Pancreas (tissue), 10 donors: ENCODE measurements around the gene IST1. TPM values are rescaled to one million over a fixed set of nuclear protein-coding genes. Genes with fewer than 3 reads are reported as not detected.
A peak's percentile ranks its signal among the peaks of the same experiment; 100 is the strongest.

Source experiments
- ATAC-seq, 4 donors: fragments of 200-7000 bp; cut with Tn5 transposase; one replicate each; pipeline versions ENCODE4 v1.8.0 to v1.9.1; 2020; ENCODE audit warnings: mild to moderate bottlenecking in 4 of 4, moderate library complexity in 4 of 4
- DNase-seq, 6 donors: peaks; one replicate each; pipeline ENCODE4 v3.0.0-alpha.2; 2020
- FAIRE-seq: peaks from 2 replicates; lab custom pipeline; 2012; peaks lifted over from hg19 to GRCh38; lab: Jason Lieb, UNC
- H3K27ac ChIP-seq, 4 donors: fragments of 200-600 bp; sonication (generic); 1 replicate in 3 of 4; 2 replicates in 1 of 4; pipeline versions ENCODE4 v1.5.0 to v1.8.0; 2020
- H3K27me3 ChIP-seq, 4 donors: fragments of 200-600 bp; one replicate each; pipeline ENCODE4 v1.8.0; 2021
- H3K36me3 ChIP-seq, 3 donors: fragments of 200-600 bp; sonication (generic) in 1 of 3; one replicate each; pipeline versions ENCODE4 v1.5.0 to v1.8.0; 2020 to 2021
- H3K4me1 ChIP-seq, 3 donors: fragments of 200-600 bp; one replicate each; pipeline ENCODE4 v1.8.0; 2021
- H3K4me3 ChIP-seq, 4 donors: fragments of 200-600 bp; sonication (generic) in 2 of 4; one replicate each; pipeline versions ENCODE4 v1.5.0 to v1.8.0; 2020 to 2021
- H3K9me3 ChIP-seq, 4 donors: fragments of 200-600 bp; one replicate each; pipeline ENCODE4 v1.8.0; 2021
- WGBS, 2 donors: extraction: QIAGEN DNeasy Blood & Tissue Kit; methylation state at CpG; one replicate each; pipeline ENCODE4 v1.1.7; 2013; 5-methylcytosine and 5-hydroxymethylcytosine counted together
- intact Hi-C, 3 donors: fragments of 100-400 bp; cut with DNase I; formaldehyde crosslinking; loops; one replicate each; pipeline versions ENCODE4 v1.11.1 to v1.14.2; 2022
- polyA plus RNA-seq, 2 donors: library from polyadenylated mRNA; stranded (reverse); fragments of 200-250 nt; gene quantifications; one replicate each; pipeline ENCODE4 v1.2.3, GENCODE V29; 2013
- total RNA-seq, 6 donors: library from RNA; stranded (reverse); fragmentation: NEBNext Ultra II Directional in 4 of 6; extraction: Animal tissue kit (Norgen Biotek cat#: 25700) in 4 of 6; gene quantifications; one replicate each; pipeline versions ENCODE4 v1.2.1 to v1.2.4, GENCODE V29; 2021 to 2023
- TF ChIP-seq, protein P1 (sequence below), 4 donors: fragments of 200-600 bp; sonication (generic) in 3 of 4; IDR thresholded peaks; one replicate each; pipeline versions ENCODE4 v1.5.0 to v1.8.0; 2021; ENCODE audit warnings: antibody characterized with exemption in 4 of 4
- donor health status: healthy with polysubstance abuse.
- donor health status: DM: no; HTN: no; CAD: no; lungs with moderate emphysema.
- donor health status: DM: no; HTN: no; CAD: no.
- donor health status: control.
- donor health status: control.
- donor health status: Bipolar disorder and iron deficiency.
- donor health status: DM: yes; HTN: yes; CAD: no.
- donor health status: DM: no; HTN: no; CAD: no.
- donor health status: DM: no; HTN: no; CAD: no.
- donor health status: DM: yes; HTN: yes; CAD: no.

The IST1 gene
- total and polyA plus RNA-seq, 8 donors, result 56.1 to 121 (median 69.4) TPM

DNA sequence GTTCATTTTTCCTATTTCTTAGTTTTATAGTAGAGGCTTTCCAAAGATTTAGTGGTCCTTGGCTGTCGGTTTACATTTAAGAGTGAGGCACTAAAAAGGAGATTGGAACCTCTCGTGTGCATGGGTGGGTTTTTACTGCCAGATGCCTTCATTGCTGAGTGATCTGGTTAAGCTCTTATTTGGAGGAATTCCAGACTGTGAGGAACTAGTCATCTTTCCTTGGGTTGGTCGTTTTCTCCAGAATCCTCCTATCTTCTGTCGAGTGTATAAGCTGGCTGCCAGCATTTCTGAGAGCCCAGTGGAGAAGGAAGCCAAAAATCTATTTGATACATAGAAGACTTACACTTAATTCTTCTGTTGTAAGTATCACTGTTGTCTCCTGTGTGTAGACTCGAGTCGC lies 22.6 kb downstream of the IST1 start:
- FAIRE-seq, result no peak
- intact Hi-C loops, result no loop called here
- no peak for ATAC-seq

GRCh38 chr16:71919035-71919434 lies 23.7 kb downstream of the IST1 start:
- no peak overlapping the region for H3K27ac ChIP-seq
- H3K27me3 ChIP-seq, result no peaks in the 10 kb centered on the region
- ATAC-seq (peak in 3 of 4 donors; percentile 24 to 74 (median 71)), FAIRE-seq (no peak), DNase-seq (no peak)
- H3K4me1 ChIP-seq, result peaks cover 0 to 11% (median 10%) of the 10 kb centered on the region in 3 donors
- TF ChIP-seq, protein P1, sequence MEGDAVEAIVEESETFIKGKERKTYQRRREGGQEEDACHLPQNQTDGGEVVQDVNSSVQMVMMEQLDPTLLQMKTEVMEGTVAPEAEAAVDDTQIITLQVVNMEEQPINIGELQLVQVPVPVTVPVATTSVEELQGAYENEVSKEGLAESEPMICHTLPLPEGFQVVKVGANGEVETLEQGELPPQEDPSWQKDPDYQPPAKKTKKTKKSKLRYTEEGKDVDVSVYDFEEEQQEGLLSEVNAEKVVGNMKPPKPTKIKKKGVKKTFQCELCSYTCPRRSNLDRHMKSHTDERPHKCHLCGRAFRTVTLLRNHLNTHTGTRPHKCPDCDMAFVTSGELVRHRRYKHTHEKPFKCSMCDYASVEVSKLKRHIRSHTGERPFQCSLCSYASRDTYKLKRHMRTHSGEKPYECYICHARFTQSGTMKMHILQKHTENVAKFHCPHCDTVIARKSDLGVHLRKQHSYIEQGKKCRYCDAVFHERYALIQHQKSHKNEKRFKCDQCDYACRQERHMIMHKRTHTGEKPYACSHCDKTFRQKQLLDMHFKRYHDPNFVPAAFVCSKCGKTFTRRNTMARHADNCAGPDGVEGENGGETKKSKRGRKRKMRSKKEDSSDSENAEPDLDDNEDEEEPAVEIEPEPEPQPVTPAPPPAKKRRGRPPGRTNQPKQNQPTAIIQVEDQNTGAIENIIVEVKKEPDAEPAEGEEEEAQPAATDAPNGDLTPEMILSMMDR (IDR thresholded peaks at IDR 0.05), result no peak
- H3K4me3 ChIP-seq, result no peak overlapping the region
- intact Hi-C loops, result no loop called here
- 66 to 74% methylated on average over 3 of the region's 3 CpGs for WGBS, 2 donors
- peaks cover 4 to 72% (median 43%) of the 10 kb centered on the region in 3 donors for H3K36me3 ChIP-seq
- H3K9me3 ChIP-seq, result no peaks in the 10 kb centered on the region

More for the DNA sequence above, 22.6 kb downstream of the IST1 start:
- peaks cover 4 to 61% (median 34%) of the 10 kb centered on the region in 3 donors for H3K36me3 ChIP-seq
- peaks cover 0 to 11% (median 10%) of the 10 kb centered on the region in 3 donors for H3K4me1 ChIP-seq
- H3K4me3 ChIP-seq, result no peak overlapping the region
- WGBS, 2 donors, result 83 to 89% methylated on average over 6 of the region's 6 CpGs
- H3K9me3 ChIP-seq, result no peaks in the 10 kb centered on the region
- no peaks in the 10 kb centered on the region for H3K27me3 ChIP-seq
- no peak overlapping the region for H3K27ac ChIP-seq
- no peak for DNase-seq
- TF ChIP-seq, protein P1 (IDR thresholded peaks at IDR 0.05), result no peak

DNA sequence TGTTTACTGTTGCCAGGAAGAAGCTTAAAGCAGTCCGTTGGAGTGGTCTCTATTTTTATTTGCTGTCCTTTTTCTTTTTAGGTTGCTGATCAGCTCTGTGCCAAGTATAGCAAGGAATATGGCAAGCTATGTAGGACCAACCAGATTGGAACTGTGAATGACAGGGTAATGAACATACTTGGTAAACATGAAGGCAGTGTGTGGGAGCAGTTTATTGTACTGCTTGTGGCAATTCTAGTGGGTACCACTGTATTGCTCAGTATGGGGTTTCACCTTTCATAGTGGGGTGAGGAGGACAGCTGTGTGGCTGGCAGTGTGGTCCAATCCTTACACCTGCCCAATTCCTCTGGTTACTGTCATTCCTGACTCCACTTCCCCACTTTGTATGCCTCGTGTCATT lies 25.3 kb downstream of the IST1 start:
- WGBS, 2 donors, result 78 to 87% methylated on average over 2 of the region's 2 CpGs
- peaks cover 4 to 84% (median 44%) of the 10 kb centered on the region in 3 donors for H3K36me3 ChIP-seq

GRCh38 chr16:71923941-71924690 lies 28.8 kb downstream of the IST1 start:
- peaks cover 0 to 5% (median 0%) of the 10 kb centered on the region in 3 donors for H3K4me1 ChIP-seq
- FAIRE-seq (no peak), DNase-seq (no peak), ATAC-seq (no peak)
- intact Hi-C loops, result no loop called here
- WGBS, 2 donors, result 93 to 95% methylated on average over 10 of the region's 10 CpGs
- no peak overlapping the region for H3K4me3 ChIP-seq
- H3K27ac ChIP-seq, result no peak overlapping the region
- H3K9me3 ChIP-seq, result no peaks in the 10 kb centered on the region
- H3K27me3 ChIP-seq, result no peaks in the 10 kb centered on the region
- TF ChIP-seq, protein P1 (IDR thresholded peaks at IDR 0.05), result no peak
- peaks cover 5 to 90% (median 52%) of the 10 kb centered on the region in 3 donors for H3K36me3 ChIP-seq

More for the DNA sequence above, 25.3 kb downstream of the IST1 start:
- no peak for DNase-seq
- H3K4me1 ChIP-seq, result no peaks in the 10 kb centered on the region
- no peak for ATAC-seq
- intact Hi-C loops, result no loop called here
- H3K27me3 ChIP-seq, result no peaks in the 10 kb centered on the region
- no peak overlapping the region for H3K4me3 ChIP-seq
- H3K27ac ChIP-seq, result no peak overlapping the region
- FAIRE-seq, result no peak
- no peaks in the 10 kb centered on the region for H3K9me3 ChIP-seq
- TF ChIP-seq, protein P1 (IDR thresholded peaks at IDR 0.05), result no peak

- Histone ChIP-seq H3K27ac (no peak overlapping the region), H3K36me3 (peaks cover 5 to 84% (median 49%) of the 10 kb centered on the region in 3 donors)
Measured at GRCh38 chr16:71924710-71925109, 29.4 kb downstream of the IST1 start.

More at GRCh38 chr16:71924710-71925109, 29.4 kb downstream of the IST1 start:
- ATAC-seq (no peak), DNase-seq (no peak), FAIRE-seq (no peak)
- intact Hi-C loops, result no loop called here
- H3K4me1 ChIP-seq, result peaks cover 4 to 8% (median 5%) of the 10 kb centered on the region in 3 donors
- H3K27me3 ChIP-seq, result no peaks in the 10 kb centered on the region
- H3K9me3 ChIP-seq, result no peaks in the 10 kb centered on the region
- TF ChIP-seq, protein P1 (IDR thresholded peaks at IDR 0.05), result no peak
- 96 to 100% methylated on average over 1 to 2 of the region's 2 CpGs for WGBS, 2 donors
- H3K4me3 ChIP-seq, result no peak overlapping the region
